K562 (cell line): ENCODE data around the gene SAPCD1. TPM values are rescaled to one million over a fixed set of nuclear protein-coding genes. Genes with fewer than 3 reads are reported as not detected.
A peak's percentile ranks its signal among the peaks of the same experiment; 100 is the strongest.

Experiments used
- AFF4 ChIP-seq: sonication (generic); formaldehyde crosslinking; IDR thresholded peaks from 2 replicates; pipeline ENCODE4 v1.8.0; 2023; ENCODE audit warnings: mild to moderate bottlenecking, missing genetic modification reagents
- GTF2A2 ChIP-seq: IDR thresholded peaks from 2 replicates; pipeline ENCODE4 v1.6.1; 2016; ENCODE audit warnings: mild to moderate bottlenecking, missing genetic modification characterization, missing compliant biosample characterization
- HCFC1 ChIP-seq: IDR thresholded peaks from 2 replicates; pipeline ENCODE4 v1.6.1; 2012; ENCODE audit warnings: low read depth, low read length, improper control_type of control experiment
- HDAC1 ChIP-seq, 2 experiments: fragments of 450-650 bp; IDR thresholded peaks; 2 replicates each; pipeline ENCODE4 v1.6.1; 2016 to 2017; ENCODE audit warnings: inconsistent platforms in 1 of 2, mild to moderate bottlenecking in 1 of 2, moderate library complexity in 1 of 2
- IFI16 ChIP-seq: fragments of 250-450 bp; sonication (Bioruptor Pico); IDR thresholded peaks from 2 replicates; pipeline ENCODE4 v2.1.2; 2022; ENCODE audit warnings: mild to moderate bottlenecking, inconsistent platforms
- MBD1 ChIP-seq: fragments of 250-450 bp; sonication (Bioruptor Pico); IDR thresholded peaks from 2 replicates; pipeline ENCODE4 v1.8.0; 2022; ENCODE audit warnings: inconsistent platforms
- NFIX ChIP-seq: fragments of 250-450 bp; sonication (Bioruptor Pico); IDR thresholded peaks from 2 replicates; pipeline ENCODE4 v1.4.0; 2020; ENCODE audit warnings: low read depth, mild to moderate bottlenecking, moderate library complexity
- PHF20 ChIP-seq: fragments of 450-650 bp; IDR thresholded peaks from 2 replicates; pipeline ENCODE4 v1.6.1; 2018; ENCODE audit not compliant: partially characterized antibody
- RBM22 ChIP-seq: fragments of 200-400 bp; formaldehyde crosslinking; IDR thresholded peaks from 2 replicates; pipeline ENCODE4 v1.6.1; 2018; ENCODE audit warnings: low read length, low read depth; ENCODE audit not compliant: poor library complexity, severe bottlenecking
- SRSF1 ChIP-seq: fragments of 200-400 bp; formaldehyde crosslinking; IDR thresholded peaks from 2 replicates; pipeline ENCODE4 v1.6.1; 2017; ENCODE audit warnings: mild to moderate bottlenecking, low read depth, low read length, moderate library complexity
- TCF7L2 ChIP-seq: fragments of 150-350 bp; IDR thresholded peaks from 2 replicates; pipeline ENCODE4 v1.6.1; 2016; ENCODE audit warnings: low read depth, mild to moderate bottlenecking, low read length, moderate library complexity
- VEZF1 ChIP-seq: fragments of 200-800 bp; sonication (Bioruptor generic); IDR thresholded peaks from 2 replicates; pipeline ENCODE4 v1.6.1; 2017; ENCODE audit warnings: missing genetic modification characterization, missing compliant biosample characterization
- ZNF224 ChIP-seq: sonication (generic); formaldehyde crosslinking; IDR thresholded peaks from 2 replicates; pipeline ENCODE4 v1.8.0; 2022; ENCODE audit warnings: mild to moderate bottlenecking, missing genetic modification reagents
- ZNF232 ChIP-seq: sonication (generic); formaldehyde crosslinking; IDR thresholded peaks from 2 replicates; pipeline ENCODE4 v1.8.0; 2022; ENCODE audit warnings: mild to moderate bottlenecking, missing genetic modification reagents
- ZNF79 ChIP-seq: fragments of 250-450 bp; sonication (Bioruptor Pico); IDR thresholded peaks from 2 replicates; pipeline ENCODE4 v1.4.0; 2020; ENCODE audit warnings: low read depth, mild to moderate bottlenecking, moderate library complexity
- polyA plus RNA-seq, 8 experiments: library from polyadenylated mRNA; depleted of rRNA in 4 of 8; stranded (reverse) in 5 of 8; unstranded in 3 of 8; fragments of >200 nt; fragmentation: Nextera tagmentation in 2 of 8; fragmentation: Illumina TruSeq in 1 of 8; extraction: Ambion mirVana in 2 of 8; extraction: Trizol in 1 of 8; gene quantifications; 2 replicates each; pipeline versions ENCODE4 v1.2.1 to v1.2.3, GENCODE V29; 2011 to 2014; ENCODE audit warnings: inconsistent platforms in 1 of 8, missing spikeins in 1 of 8
- total RNA-seq, 7 experiments: library from RNA; depleted of rRNA in 6 of 7; stranded (reverse); fragments of >200 nt in 6 of 7; fragmentation: Illumina TruSeq in 2 of 7; extraction: Trizol in 2 of 7; gene quantifications; 2 replicates each; pipeline versions ENCODE4 v1.2.1 to v1.2.3, GENCODE V29; 2011 to 2021; ENCODE audit warnings: low replicate concordance in 1 of 7
- TF ChIP-seq, protein P1 (sequence below): sonication (generic); formaldehyde crosslinking; IDR thresholded peaks from 2 replicates; pipeline ENCODE4 v1.8.0; 2022; ENCODE audit warnings: mild to moderate bottlenecking, missing genetic modification reagents

Gene SAPCD1
- total and polyA plus RNA-seq, 9 of the 15 experiments (the other 6 are each of a cell fraction or from before 2014, with no cell fraction given) = 2.6 to 30.2 (median 7.4) TPM

- TF ChIP-seq IFI16 (no peak), PHF20 (peak; percentile 60), NFIX (CRISPR knock-in tag) (no peak), ZNF79 (CRISPR knock-in tag) (no peak), SRSF1 (no peak), TCF7L2 (no peak), HCFC1 (peak; percentile 49; the same call in 1 of the 2 replicates), AFF4 (no peak), HDAC1 (IDR thresholded peaks at IDR 0.05) (peak in 1 of 2 experiments; percentile 73; a peak in 2 of 4 replicates), RBM22 (no peak), VEZF1 (CRISPR knock-in tag) (no peak), ZNF224 (no peak), ZNF232 (CRISPR knock-in tag) (0 out of 2 replicates have a peak, but pooled peaks have one; percentile 6), GTF2A2 (tag) (no peak), MBD1 (CRISPR knock-in tag) (no peak)
- TF ChIP-seq, protein P1, sequence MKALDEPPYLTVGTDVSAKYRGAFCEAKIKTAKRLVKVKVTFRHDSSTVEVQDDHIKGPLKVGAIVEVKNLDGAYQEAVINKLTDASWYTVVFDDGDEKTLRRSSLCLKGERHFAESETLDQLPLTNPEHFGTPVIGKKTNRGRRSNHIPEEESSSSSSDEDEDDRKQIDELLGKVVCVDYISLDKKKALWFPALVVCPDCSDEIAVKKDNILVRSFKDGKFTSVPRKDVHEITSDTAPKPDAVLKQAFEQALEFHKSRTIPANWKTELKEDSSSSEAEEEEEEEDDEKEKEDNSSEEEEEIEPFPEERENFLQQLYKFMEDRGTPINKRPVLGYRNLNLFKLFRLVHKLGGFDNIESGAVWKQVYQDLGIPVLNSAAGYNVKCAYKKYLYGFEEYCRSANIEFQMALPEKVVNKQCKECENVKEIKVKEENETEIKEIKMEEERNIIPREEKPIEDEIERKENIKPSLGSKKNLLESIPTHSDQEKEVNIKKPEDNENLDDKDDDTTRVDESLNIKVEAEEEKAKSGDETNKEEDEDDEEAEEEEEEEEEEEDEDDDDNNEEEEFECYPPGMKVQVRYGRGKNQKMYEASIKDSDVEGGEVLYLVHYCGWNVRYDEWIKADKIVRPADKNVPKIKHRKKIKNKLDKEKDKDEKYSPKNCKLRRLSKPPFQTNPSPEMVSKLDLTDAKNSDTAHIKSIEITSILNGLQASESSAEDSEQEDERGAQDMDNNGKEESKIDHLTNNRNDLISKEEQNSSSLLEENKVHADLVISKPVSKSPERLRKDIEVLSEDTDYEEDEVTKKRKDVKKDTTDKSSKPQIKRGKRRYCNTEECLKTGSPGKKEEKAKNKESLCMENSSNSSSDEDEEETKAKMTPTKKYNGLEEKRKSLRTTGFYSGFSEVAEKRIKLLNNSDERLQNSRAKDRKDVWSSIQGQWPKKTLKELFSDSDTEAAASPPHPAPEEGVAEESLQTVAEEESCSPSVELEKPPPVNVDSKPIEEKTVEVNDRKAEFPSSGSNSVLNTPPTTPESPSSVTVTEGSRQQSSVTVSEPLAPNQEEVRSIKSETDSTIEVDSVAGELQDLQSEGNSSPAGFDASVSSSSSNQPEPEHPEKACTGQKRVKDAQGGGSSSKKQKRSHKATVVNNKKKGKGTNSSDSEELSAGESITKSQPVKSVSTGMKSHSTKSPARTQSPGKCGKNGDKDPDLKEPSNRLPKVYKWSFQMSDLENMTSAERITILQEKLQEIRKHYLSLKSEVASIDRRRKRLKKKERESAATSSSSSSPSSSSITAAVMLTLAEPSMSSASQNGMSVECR (CRISPR knock-in tag) = no peak
Measured at GRCh38 chr6:31717499-31718222, 44.8 kb upstream of the SAPCD1 start (continued).
